B cell (primary cell): ENCODE measurements around the gene PACRG. TPM values are rescaled to one million over a fixed set of nuclear protein-coding genes. Genes with fewer than 3 reads are reported as not detected.

Source experiments
- ATAC-seq: fragments of 200-7000 bp; cut with Tn5 transposase; one replicate; pipeline ENCODE4 v1.10.0; 2021; ENCODE audit warnings: low read depth, mild to moderate bottlenecking, moderate number of reproducible peaks, moderate library complexity
- CTCF ChIA-PET: fragments of 350-600 bp; sonication (Branson Sonifier 250); formaldehyde crosslinking; loops from one replicate; lab custom pipeline; 2021; ENCODE audit warnings: antibody characterized with exemption, inconsistent platforms; lab: Charles Lee
- POLR2A ChIA-PET: fragments of 350-600 bp; sonication (Branson Sonifier 250); formaldehyde crosslinking; loops from one replicate; lab custom pipeline; 2021; ENCODE audit warnings: antibody characterized with exemption; lab: Charles Lee
- DNase-seq: peaks from one replicate; pipeline ENCODE4 v3.0.0; 2013
- H2AFZ ChIP-seq: 2 replicates; pipeline ENCODE4 v1.6.1; 2012; ENCODE audit warnings: mild to moderate bottlenecking, low read depth, low read length; ENCODE audit not compliant: insufficient read depth, poor library complexity, severe bottlenecking
- H3K27ac ChIP-seq, 2 donors: 1 replicate in 1 of 2; 2 replicates in 1 of 2; pipeline ENCODE4 v1.5.1; 2012 to 2013; ENCODE audit warnings: low read length in 2 of 2, mild to moderate bottlenecking in 2 of 2, moderate library complexity in 1 of 2
- H3K27me3 ChIP-seq, 4 experiments: fragments of 200-600 bp in 1 of 4; sonication (generic) in 1 of 4; replicated peaks in 1 of 4; 1 replicate in 2 of 4; 2 replicates in 2 of 4; pipeline versions ENCODE4 v1.6.1 to v1.7.0; 2013 to 2016; ENCODE audit warnings: low read length in 3 of 4, mild to moderate bottlenecking in 2 of 4, mixed read lengths in 1 of 4, moderate library complexity in 1 of 4; ENCODE audit not compliant: insufficient read depth in 4 of 4, control insufficient read depth in 3 of 4; ENCODE audit errors: control extremely low read depth in 1 of 4
- H3K36me3 ChIP-seq, 2 experiments: replicated peaks in 1 of 2; 1 replicate in 1 of 2; 2 replicates in 1 of 2; pipeline versions ENCODE4 v1.6.1 to v1.7.1; 2013; ENCODE audit warnings: low read length in 1 of 2; ENCODE audit not compliant: insufficient read depth in 2 of 2, control insufficient read depth in 1 of 2; ENCODE audit errors: control extremely low read depth in 1 of 2, extremely low read depth in 1 of 2
- H3K4me1 ChIP-seq, 2 donors: fragments of 200-600 bp in 1 of 2; sonication (generic) in 1 of 2; 1 replicate in 1 of 2; 2 replicates in 1 of 2; pipeline versions ENCODE4 v1.5.1 to v1.6.1; 2013 to 2017; ENCODE audit warnings: low read length in 2 of 2; ENCODE audit not compliant: control insufficient read depth in 2 of 2, insufficient read depth in 2 of 2
- H3K4me2 ChIP-seq: replicated peaks from 2 replicates; pipeline ENCODE3; 2012; ENCODE audit warnings: mild to moderate bottlenecking, low read depth, low read length; ENCODE audit not compliant: poor library complexity, severe bottlenecking
- H3K4me3 ChIP-seq, 5 experiments: fragments of 200-600 bp in 1 of 5; sonication (generic) in 1 of 5; 1 replicate in 3 of 5; 2 replicates in 2 of 5; pipeline versions ENCODE4 v1.5.1 to v1.7.0; 2011 to 2016; ENCODE audit warnings: low read length in 4 of 5, mild to moderate bottlenecking in 4 of 5, low read depth in 2 of 5, control low read depth in 1 of 5, moderate library complexity in 1 of 5; ENCODE audit not compliant: insufficient read depth in 1 of 5; ENCODE audit errors: control extremely low read depth in 1 of 5, extremely low read depth in 1 of 5
- H3K79me2 ChIP-seq: fragments of 200-600 bp; sonication (generic); one replicate; pipeline ENCODE4 v1.6.0; 2016; ENCODE audit warnings: low read length; ENCODE audit not compliant: control insufficient read depth, insufficient read depth
- H3K9ac ChIP-seq: fragments of 200-600 bp; sonication (generic); 2 replicates; pipeline ENCODE4 v1.6.1; 2017; ENCODE audit warnings: mild to moderate bottlenecking, low read length, moderate library complexity
- H3K9me3 ChIP-seq, 3 donors: one replicate each; pipeline versions ENCODE4 v1.6.1 to v1.7.1; 2013; ENCODE audit warnings: low read length in 2 of 3; ENCODE audit not compliant: control insufficient read depth in 2 of 3, insufficient read depth in 1 of 3; ENCODE audit errors: control extremely low read depth in 1 of 3
- H4K20me1 ChIP-seq: 2 replicates; pipeline ENCODE4 v1.6.0; 2012; ENCODE audit warnings: mild to moderate bottlenecking, low read length; ENCODE audit not compliant: insufficient read depth, control insufficient read depth, poor library complexity, severe bottlenecking
- H3K27ac Mint-ChIP-seq: one replicate; pipeline ENCODE4 v1.8.0; 2021; ENCODE audit warnings: mixed read lengths
- H3K27me3 Mint-ChIP-seq: one replicate; pipeline ENCODE4 v1.8.0; 2021; ENCODE audit warnings: mixed read lengths
- H3K4me1 Mint-ChIP-seq: one replicate; pipeline ENCODE4 v1.8.0; 2021; ENCODE audit warnings: mixed read lengths
- H3K4me3 Mint-ChIP-seq: one replicate; pipeline ENCODE4 v1.8.0; 2021; ENCODE audit warnings: mixed read lengths
- H3K9me3 Mint-ChIP-seq: one replicate; pipeline ENCODE4 v1.8.0; 2022; ENCODE audit warnings: mixed read lengths; ENCODE audit not compliant: insufficient read depth
- EZH2 ChIP-seq: IDR thresholded peaks from 2 replicates; pipeline ENCODE4 v1.6.1; 2012; ENCODE audit warnings: borderline replicate concordance, low read depth, mild to moderate bottlenecking, moderate library complexity, low read length; ENCODE audit not compliant: insufficient read depth, poor library complexity, severe bottlenecking
- whole genome bisulfite sequencing: methylation state at CpG from one replicate; pipeline ENCODE4 v1.1.5; 2013; ENCODE audit warnings: missing lambda C conversion rate; ENCODE audit not compliant: insufficient coverage; 5-methylcytosine and 5-hydroxymethylcytosine counted together
- intact Hi-C: fragments of 100-400 bp; cut with micrococcal nuclease; formaldehyde crosslinking; loops from one replicate; pipeline ENCODE4 v1.10.0; 2022
- polyA plus RNA-seq: library from polyadenylated mRNA; depleted of rRNA; stranded (reverse); fragments of >200 nt; gene quantifications from 2 replicates; pipeline ENCODE4 v1.2.3, GENCODE V29; 2012
- total RNA-seq, 2 donors: library from RNA; stranded (reverse); fragments of 120-200 nt in 1 of 2; gene quantifications; 1 replicate in 1 of 2; 2 replicates in 1 of 2; pipeline versions ENCODE4 v1.2.3 to v1.2.4, GENCODE V29; 2013 to 2022
- TF ChIP-seq, protein P1 (sequence below): fragments of 200-600 bp; IDR thresholded peaks from one replicate; pipeline ENCODE4 v1.8.0; 2022; ENCODE audit warnings: antibody characterized with exemption, mild to moderate bottlenecking

The PACRG gene
- total and polyA plus RNA-seq, 2 donors (not counting 1 experiment from before 2014, with no cell fraction given), result not detected

DNA sequence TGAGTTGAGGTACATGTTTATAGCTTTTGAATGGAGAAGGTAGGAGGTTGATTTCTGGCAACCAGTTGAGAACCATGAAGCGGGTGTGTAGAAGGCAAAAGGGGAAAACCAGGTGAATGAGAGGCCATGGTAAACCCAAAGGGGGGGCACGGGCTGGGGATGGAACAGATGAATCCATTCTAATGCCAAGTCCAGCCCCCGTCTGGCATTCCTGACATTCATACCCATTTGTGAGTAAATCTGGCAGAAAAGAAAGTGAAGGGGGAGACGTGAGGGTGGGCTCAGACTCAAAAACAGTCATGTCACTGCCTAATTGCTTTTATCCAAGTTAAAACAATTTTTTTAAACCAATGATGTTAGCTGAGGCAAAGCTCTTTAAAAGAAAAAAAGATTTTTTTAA lies 513.9 kb downstream of the PACRG start:
- H3K9me3 ChIP-seq, result no peaks in the 10 kb centered on the region
- intact Hi-C loops, result no loop called here
- no peaks in the 10 kb centered on the region for H4K20me1 ChIP-seq
- POLR2A ChIA-PET, result no interaction called here
- H3K9ac ChIP-seq, result no peak overlapping the region
- H3K4me1 ChIP-seq, result no peaks in the 10 kb centered on the region
- no peak overlapping the region for H3K4me2 ChIP-seq
- no peak for TF ChIP-seq EZH2
- TF ChIP-seq, protein P1, sequence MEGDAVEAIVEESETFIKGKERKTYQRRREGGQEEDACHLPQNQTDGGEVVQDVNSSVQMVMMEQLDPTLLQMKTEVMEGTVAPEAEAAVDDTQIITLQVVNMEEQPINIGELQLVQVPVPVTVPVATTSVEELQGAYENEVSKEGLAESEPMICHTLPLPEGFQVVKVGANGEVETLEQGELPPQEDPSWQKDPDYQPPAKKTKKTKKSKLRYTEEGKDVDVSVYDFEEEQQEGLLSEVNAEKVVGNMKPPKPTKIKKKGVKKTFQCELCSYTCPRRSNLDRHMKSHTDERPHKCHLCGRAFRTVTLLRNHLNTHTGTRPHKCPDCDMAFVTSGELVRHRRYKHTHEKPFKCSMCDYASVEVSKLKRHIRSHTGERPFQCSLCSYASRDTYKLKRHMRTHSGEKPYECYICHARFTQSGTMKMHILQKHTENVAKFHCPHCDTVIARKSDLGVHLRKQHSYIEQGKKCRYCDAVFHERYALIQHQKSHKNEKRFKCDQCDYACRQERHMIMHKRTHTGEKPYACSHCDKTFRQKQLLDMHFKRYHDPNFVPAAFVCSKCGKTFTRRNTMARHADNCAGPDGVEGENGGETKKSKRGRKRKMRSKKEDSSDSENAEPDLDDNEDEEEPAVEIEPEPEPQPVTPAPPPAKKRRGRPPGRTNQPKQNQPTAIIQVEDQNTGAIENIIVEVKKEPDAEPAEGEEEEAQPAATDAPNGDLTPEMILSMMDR, result no peak
- Mint-ChIP-seq H3K4me3 (no peak overlapping the region), H3K27ac (no peak overlapping the region), H3K9me3 (no peaks in the 10 kb centered on the region), H3K4me1 (no peaks in the 10 kb centered on the region), H3K27me3 (peaks cover 10% of the 10 kb centered on the region)
- H3K27me3 ChIP-seq, result no peaks in the 10 kb centered on the region
- no peaks in the 10 kb centered on the region for H3K36me3 ChIP-seq
- CTCF ChIA-PET, result no interaction called here
- no CpG with 5 or more reads among the region's 4 CpGs for WGBS
- no peak overlapping the region for H2AFZ ChIP-seq
- H3K4me3 ChIP-seq, result no peak overlapping the region
- no peak for ATAC-seq
- no peaks in the 10 kb centered on the region for H3K79me2 ChIP-seq
- DNase-seq, result no peak
- H3K27ac ChIP-seq, result no peak overlapping the region

DNA sequence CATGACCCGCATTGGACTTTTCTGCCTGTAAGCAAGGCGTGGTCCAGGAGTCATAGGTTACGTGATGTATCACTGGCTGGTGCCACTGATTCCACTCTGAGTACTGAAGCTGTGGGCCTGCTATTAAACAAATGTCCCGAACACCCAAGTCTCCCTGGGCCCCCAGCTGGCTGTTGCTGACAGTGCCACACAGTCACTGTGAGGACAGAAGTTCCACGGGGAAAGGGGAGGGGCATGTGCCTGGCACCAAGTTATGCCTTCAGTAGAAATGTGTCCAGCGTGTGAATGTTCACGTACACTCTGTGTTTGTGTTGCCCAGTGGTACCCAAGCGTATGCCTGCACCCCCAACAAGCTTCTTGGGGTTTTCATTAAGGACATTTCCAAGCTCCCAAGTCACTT lies 515.3 kb downstream of the PACRG start:
- TF ChIP-seq EZH2, result no peak
- TF ChIP-seq, protein P1, result no peak
- Histone ChIP-seq H3K4me2 (no peak overlapping the region), H3K4me3 (no peak overlapping the region), H3K4me1 (no peaks in the 10 kb centered on the region), H3K27ac (no peak overlapping the region), H4K20me1 (no peaks in the 10 kb centered on the region), H3K9ac (no peak overlapping the region), H3K79me2 (no peaks in the 10 kb centered on the region), H3K27me3 (no peaks in the 10 kb centered on the region), H3K9me3 (no peaks in the 10 kb centered on the region), H3K36me3 (no peaks in the 10 kb centered on the region), H2AFZ (no peak overlapping the region)
- intact Hi-C loops, result no loop called here
- ChIA-PET CTCF (no interaction called here), POLR2A (no interaction called here)
- Mint-ChIP-seq H3K4me3 (no peak overlapping the region), H3K27me3 (peaks cover 17% of the 10 kb centered on the region), H3K27ac (no peak overlapping the region), H3K4me1 (no peaks in the 10 kb centered on the region), H3K9me3 (no peaks in the 10 kb centered on the region)
- WGBS, result 82% methylated on average over 8 of the region's 8 CpGs
- no peak for ATAC-seq
- DNase-seq, result no peak
